22Rv1 (cell line): ENCODE results near the gene MEIS1.

Experiments
- H3K27ac ChIP-seq: fragments of 450-650 bp; 2 replicates; pipeline ENCODE4 v1.5.1; 2017
- CTCF ChIP-seq: fragments of 450-650 bp; IDR thresholded peaks from 2 replicates; pipeline ENCODE4 v1.5.1; 2017; ENCODE audit warnings: mild to moderate bottlenecking
- ZFX ChIP-seq: fragments of 450-650 bp; IDR thresholded peaks from 2 replicates; pipeline ENCODE4 v1.6.1; 2017; ENCODE audit warnings: antibody characterized with exemption, borderline replicate concordance

Gene MEIS1

GRCh38 chr2:66607152-66607551, 172.2 kb downstream of the MEIS1 start:
- H3K27ac ChIP-seq, result no peak overlapping the region
- no peak for TF ChIP-seq ZFX
- TF ChIP-seq CTCF, result no peak
